SU-DHL-6 (cell line): ENCODE measurements around the gene CELA2B.

Experiments used
- EZH2phosphoT487 ChIP-seq: fragments of 200-600 bp; sonication (generic), shearing (Covaris generic); conservative IDR thresholded peaks from 2 replicates; pipeline ENCODE4 v1.6.1; 2018; ENCODE audit warnings: mild to moderate bottlenecking, antibody characterized with exemption, low read length, moderate library complexity, mixed read lengths
- TF ChIP-seq, protein P1 (sequence below): fragments of 200-600 bp; sonication (generic); IDR thresholded peaks from one replicate; pipeline ENCODE4 v1.5.1; 2017; ENCODE audit warnings: antibody characterized with exemption, mild to moderate bottlenecking, low read length, moderate library complexity; ENCODE audit not compliant: insufficient read depth, poor library complexity, severe bottlenecking

DNA sequence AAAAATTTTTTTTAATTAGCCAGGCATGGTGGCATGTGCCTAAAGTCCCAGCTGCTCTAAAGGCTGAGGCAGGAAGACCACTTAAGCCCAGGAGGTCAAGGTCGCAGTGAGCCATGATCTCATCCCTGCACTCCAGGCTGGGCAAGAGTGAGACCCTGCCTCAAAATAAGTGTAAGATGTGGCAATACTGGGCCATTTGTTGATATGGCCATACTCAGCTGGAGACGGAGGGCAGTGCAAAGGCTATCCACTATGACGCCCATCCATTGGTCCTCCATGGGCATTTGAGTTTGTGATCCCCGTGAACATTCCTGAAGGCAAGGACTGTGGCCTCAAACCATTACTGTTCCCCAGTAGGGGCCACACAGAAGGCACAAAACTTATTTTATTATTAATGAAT lies 46.6 kb downstream of the CELA2B start:
- TF ChIP-seq, protein P1, sequence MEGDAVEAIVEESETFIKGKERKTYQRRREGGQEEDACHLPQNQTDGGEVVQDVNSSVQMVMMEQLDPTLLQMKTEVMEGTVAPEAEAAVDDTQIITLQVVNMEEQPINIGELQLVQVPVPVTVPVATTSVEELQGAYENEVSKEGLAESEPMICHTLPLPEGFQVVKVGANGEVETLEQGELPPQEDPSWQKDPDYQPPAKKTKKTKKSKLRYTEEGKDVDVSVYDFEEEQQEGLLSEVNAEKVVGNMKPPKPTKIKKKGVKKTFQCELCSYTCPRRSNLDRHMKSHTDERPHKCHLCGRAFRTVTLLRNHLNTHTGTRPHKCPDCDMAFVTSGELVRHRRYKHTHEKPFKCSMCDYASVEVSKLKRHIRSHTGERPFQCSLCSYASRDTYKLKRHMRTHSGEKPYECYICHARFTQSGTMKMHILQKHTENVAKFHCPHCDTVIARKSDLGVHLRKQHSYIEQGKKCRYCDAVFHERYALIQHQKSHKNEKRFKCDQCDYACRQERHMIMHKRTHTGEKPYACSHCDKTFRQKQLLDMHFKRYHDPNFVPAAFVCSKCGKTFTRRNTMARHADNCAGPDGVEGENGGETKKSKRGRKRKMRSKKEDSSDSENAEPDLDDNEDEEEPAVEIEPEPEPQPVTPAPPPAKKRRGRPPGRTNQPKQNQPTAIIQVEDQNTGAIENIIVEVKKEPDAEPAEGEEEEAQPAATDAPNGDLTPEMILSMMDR = no peak
- TF ChIP-seq EZH2phosphoT487 = no peak
